CD4-positive, alpha-beta T cell (primary cell): ENCODE measurements around the gene ARID1B. TPM values are rescaled to one million over a fixed set of nuclear protein-coding genes. Genes with fewer than 3 reads are reported as not detected.

Source experiments
- ATAC-seq: fragments of 200-7000 bp; cut with Tn5 transposase; one replicate; pipeline ENCODE4 v1.10.0; 2022; ENCODE audit warnings: mild to moderate bottlenecking; ENCODE audit not compliant: poor library complexity
- CTCF ChIA-PET: fragments of 350-600 bp; sonication (Branson Sonifier 250); formaldehyde crosslinking; loops from one replicate; lab custom pipeline; 2021; ENCODE audit warnings: antibody characterized with exemption, inconsistent platforms; lab: Charles Lee
- POLR2A ChIA-PET: fragments of 350-600 bp; sonication (Branson Sonifier 250); formaldehyde crosslinking; loops from one replicate; lab custom pipeline; 2021; ENCODE audit warnings: antibody characterized with exemption, inconsistent platforms; lab: Charles Lee
- DNase-seq, 14 experiments: peaks; one replicate each; pipeline ENCODE4 v3.0.0-alpha.2; 2013 to 2020; ENCODE audit warnings: mixed read lengths in 2 of 14
- H3K27ac ChIP-seq, 2 donors: one replicate each; pipeline versions ENCODE4 v1.5.1 to v1.7.0; 2013; ENCODE audit warnings: low read length in 2 of 2, low read depth in 1 of 2, mild to moderate bottlenecking in 1 of 2
- H3K27me3 ChIP-seq, 2 experiments: 1 replicate in 1 of 2; 2 replicates in 1 of 2; pipeline versions ENCODE4 v1.6.1 to v1.7.0; 2013; ENCODE audit warnings: low read length in 2 of 2, control low read depth in 1 of 2, mild to moderate bottlenecking in 1 of 2, moderate library complexity in 1 of 2; ENCODE audit not compliant: insufficient read depth in 2 of 2, control insufficient read depth in 1 of 2
- H3K36me3 ChIP-seq: one replicate; pipeline ENCODE4 v1.6.1; 2013; ENCODE audit warnings: low read length, control low read depth; ENCODE audit not compliant: insufficient read depth
- H3K4me1 ChIP-seq: one replicate; pipeline ENCODE4 v1.6.1; 2013; ENCODE audit warnings: low read length, control low read depth; ENCODE audit not compliant: insufficient read depth
- H3K4me3 ChIP-seq: one replicate; pipeline ENCODE4 v1.5.1; 2013; ENCODE audit warnings: mild to moderate bottlenecking, low read length, moderate library complexity
- H3K9me3 ChIP-seq, 2 experiments: 1 replicate in 1 of 2; 2 replicates in 1 of 2; pipeline versions ENCODE4 v1.6.1 to v1.7.0; 2013; ENCODE audit warnings: low read length in 2 of 2, mild to moderate bottlenecking in 2 of 2, control low read depth in 1 of 2, moderate library complexity in 1 of 2; ENCODE audit not compliant: control insufficient read depth in 1 of 2, insufficient read depth in 1 of 2
- H3K27ac Mint-ChIP-seq: one replicate; pipeline ENCODE4 v1.8.0; 2020; ENCODE audit warnings: mixed read lengths
- H3K27me3 Mint-ChIP-seq: one replicate; pipeline ENCODE4 v1.8.0; 2021; ENCODE audit warnings: mixed read lengths
- H3K36me3 Mint-ChIP-seq: one replicate; pipeline ENCODE4 v1.8.0; 2021; ENCODE audit warnings: low read depth, mixed read lengths
- H3K4me1 Mint-ChIP-seq: one replicate; pipeline ENCODE4 v1.8.0; 2021; ENCODE audit warnings: low read depth, mixed read lengths
- H3K4me3 Mint-ChIP-seq: one replicate; pipeline ENCODE4 v1.8.0; 2020; ENCODE audit warnings: mild to moderate bottlenecking, mixed read lengths
- H3K9me3 Mint-ChIP-seq: one replicate; pipeline ENCODE4 v1.8.0; 2020; ENCODE audit warnings: mixed read lengths
- CTCF ChIP-seq: fragments of 200-600 bp; IDR thresholded peaks from one replicate; pipeline ENCODE4 v1.8.0; 2022; ENCODE audit warnings: antibody characterized with exemption, mild to moderate bottlenecking
- intact Hi-C, 2 experiments: fragments of 100-400 bp; cut with DNase I in 1 of 2; cut with micrococcal nuclease in 1 of 2; formaldehyde crosslinking; loops; one replicate each; pipeline versions ENCODE4 v1.15.1 to v1.9.0; 2023 to 2025; cut with DNase I, micrococcal nuclease
- total RNA-seq, 174 experiments: library from RNA in 2 of 174; stranded (reverse) in 2 of 174; gene quantifications; one replicate each; pipeline ENCODE4 v1.2.3 and lab custom pipeline; 2021 to 2026

ARID1B gene
- total RNA-seq, 2 experiments from 2014 or later, result 120 to 125 TPM

GRCh38 chr6:156935000-156935399 lies 157.8 kb downstream of the ARID1B start:
- Histone ChIP-seq H3K4me3 (no peak overlapping the region), H3K36me3 (peaks cover 5% of the 10 kb centered on the region), H3K27me3 (no peaks in the 10 kb centered on the region), H3K27ac (no peak overlapping the region), H3K4me1 (peaks cover 6% of the 10 kb centered on the region), H3K9me3 (no peaks in the 10 kb centered on the region)
- H3K4me1 Mint-ChIP-seq, result peaks cover 80% of the 10 kb centered on the region
- ChIA-PET CTCF (interaction anchor here (0.7 to 1.4 kb wide), 3 partner anchors 9 to 16 kb away, joined by 3 to 4 read pairs (median 4); no protein-coding TSS in a partner anchor), POLR2A (interaction anchor here (1.2 kb wide), 1 partner anchor 69 kb away, joined by 3 read pairs; no protein-coding TSS in a partner anchor)
- H3K4me3 Mint-ChIP-seq, result no peak overlapping the region
- H3K27ac Mint-ChIP-seq, result no peak overlapping the region
- ATAC-seq (no peak), DNase-seq (no peak)
- H3K9me3 Mint-ChIP-seq, result no peaks in the 10 kb centered on the region
- TF ChIP-seq CTCF, result no peak
- H3K27me3 Mint-ChIP-seq, result no peaks in the 10 kb centered on the region
- intact Hi-C loops, result no loop called here
- peaks cover 19% of the 10 kb centered on the region for H3K36me3 Mint-ChIP-seq

- H3K9me3 Mint-ChIP-seq, result no peaks in the 10 kb centered on the region
Observed at GRCh38 chr6:156938143-156938542, 161.0 kb downstream of the ARID1B start.

GRCh38 chr6:156940221-156940620 lies 163.0 kb downstream of the ARID1B start:
- no peaks in the 10 kb centered on the region for H3K9me3 Mint-ChIP-seq
- Histone ChIP-seq H3K27me3 (no peaks in the 10 kb centered on the region), H3K27ac (no peak overlapping the region), H3K4me1 (peaks cover 2% of the 10 kb centered on the region), H3K9me3 (no peaks in the 10 kb centered on the region), H3K36me3 (peaks cover 5% of the 10 kb centered on the region), H3K4me3 (no peak overlapping the region)
- H3K4me3 Mint-ChIP-seq, result no peak overlapping the region
- CTCF ChIA-PET, result no interaction called here
- POLR2A ChIA-PET, result no interaction called here
- ATAC-seq (no peak), DNase-seq (no peak)
- no peak overlapping the region for H3K27ac Mint-ChIP-seq
- peaks cover 18% of the 10 kb centered on the region for H3K36me3 Mint-ChIP-seq
- H3K4me1 Mint-ChIP-seq, result peaks cover 83% of the 10 kb centered on the region
- TF ChIP-seq CTCF, result no peak
- H3K27me3 Mint-ChIP-seq, result no peaks in the 10 kb centered on the region
- intact Hi-C loops, result loop anchor here in 1 of 2 experiments (5.0 to 10.0 kb wide), 2 partner anchors 143 to 375 kb away; no protein-coding TSS in a partner anchor

More at GRCh38 chr6:156938143-156938542, 161.0 kb downstream of the ARID1B start:
- Histone ChIP-seq H3K4me1 (peaks cover 2% of the 10 kb centered on the region), H3K4me3 (no peak overlapping the region), H3K9me3 (no peaks in the 10 kb centered on the region), H3K27ac (no peak overlapping the region), H3K36me3 (peaks cover 5% of the 10 kb centered on the region), H3K27me3 (no peaks in the 10 kb centered on the region)
- Mint-ChIP-seq H3K36me3 (peaks cover 19% of the 10 kb centered on the region), H3K4me3 (no peak overlapping the region), H3K27me3 (no peaks in the 10 kb centered on the region), H3K4me1 (peaks cover 86% of the 10 kb centered on the region), H3K27ac (no peak overlapping the region)
- POLR2A ChIA-PET, result no interaction called here
- ATAC-seq (no peak), DNase-seq (no peak)
- intact Hi-C loops, result no loop called here
- CTCF ChIA-PET, result interaction anchor here (1.4 to 1.7 kb wide), 2 partner anchors 15 to 96 kb away, joined by 4 to 5 read pairs; no protein-coding TSS in a partner anchor
- no peak for TF ChIP-seq CTCF
